Measurements from ENCODE around the gene SLC9A8.

DNA sequence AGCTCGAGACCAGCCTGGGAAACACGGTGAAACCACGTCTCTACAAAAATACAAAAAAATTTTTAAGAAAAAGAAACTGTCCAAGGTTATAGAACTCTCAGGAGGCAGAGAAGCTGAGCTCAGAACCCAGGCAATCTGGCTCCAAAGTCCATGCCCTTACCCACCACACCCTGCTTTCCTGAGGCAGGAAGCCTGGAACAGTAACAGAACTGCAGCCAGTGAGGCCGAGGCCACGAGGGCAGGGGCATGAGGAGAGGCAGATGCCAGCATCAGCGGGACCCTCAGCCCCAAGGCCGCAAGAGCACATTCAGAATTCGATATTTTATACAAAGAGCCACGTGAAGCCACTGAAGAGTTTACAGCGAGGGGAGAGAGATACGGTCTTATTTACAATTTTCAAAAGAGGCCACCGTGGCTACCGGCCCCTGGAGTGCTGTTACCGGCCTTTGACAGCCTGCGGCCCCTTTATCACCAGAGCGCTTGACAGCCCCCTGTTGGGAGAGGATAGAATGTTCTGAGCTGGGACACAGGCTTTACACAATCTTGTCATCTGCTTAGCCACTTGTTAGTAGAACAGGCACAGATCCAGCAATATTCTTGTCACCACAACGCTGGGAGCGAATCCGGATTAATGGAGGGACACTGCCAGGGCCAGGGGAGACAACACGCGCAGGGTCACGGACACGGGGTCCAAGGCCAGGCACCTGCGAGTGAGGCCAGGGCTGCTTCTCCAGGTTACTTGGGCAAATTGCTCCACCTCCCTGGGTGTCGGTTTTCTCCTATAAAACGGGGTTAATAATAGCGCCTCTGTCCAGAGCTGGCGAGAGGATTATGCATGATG is 97.1 kb downstream of the SLC9A8 start:
- TF ChIP-seq POLR2A (IDR thresholded peaks at IDR 0.05) (peak; percentile 58), POLR2AphosphoS5 (IDR thresholded peaks at IDR 0.05) (peak; percentile 44 to 73 (median 59))
- TF ChIP-seq, protein P1, sequence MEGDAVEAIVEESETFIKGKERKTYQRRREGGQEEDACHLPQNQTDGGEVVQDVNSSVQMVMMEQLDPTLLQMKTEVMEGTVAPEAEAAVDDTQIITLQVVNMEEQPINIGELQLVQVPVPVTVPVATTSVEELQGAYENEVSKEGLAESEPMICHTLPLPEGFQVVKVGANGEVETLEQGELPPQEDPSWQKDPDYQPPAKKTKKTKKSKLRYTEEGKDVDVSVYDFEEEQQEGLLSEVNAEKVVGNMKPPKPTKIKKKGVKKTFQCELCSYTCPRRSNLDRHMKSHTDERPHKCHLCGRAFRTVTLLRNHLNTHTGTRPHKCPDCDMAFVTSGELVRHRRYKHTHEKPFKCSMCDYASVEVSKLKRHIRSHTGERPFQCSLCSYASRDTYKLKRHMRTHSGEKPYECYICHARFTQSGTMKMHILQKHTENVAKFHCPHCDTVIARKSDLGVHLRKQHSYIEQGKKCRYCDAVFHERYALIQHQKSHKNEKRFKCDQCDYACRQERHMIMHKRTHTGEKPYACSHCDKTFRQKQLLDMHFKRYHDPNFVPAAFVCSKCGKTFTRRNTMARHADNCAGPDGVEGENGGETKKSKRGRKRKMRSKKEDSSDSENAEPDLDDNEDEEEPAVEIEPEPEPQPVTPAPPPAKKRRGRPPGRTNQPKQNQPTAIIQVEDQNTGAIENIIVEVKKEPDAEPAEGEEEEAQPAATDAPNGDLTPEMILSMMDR (IDR thresholded peaks at IDR 0.05): peak in 3 of 5 experiments; percentile 5 to 24 (median 16)
